HG02885 (cell line): ENCODE results near the gene MAP3K1.
"Not testable (repeated sequence)": the region's sequence is repeated elsewhere in the genome, so short reads cannot be mapped to it uniquely, and the experiment has no call there.

Source experiments
- ATAC-seq: cut with Tn5 transposase; IDR thresholded peaks from one replicate; pipeline ENCODE4 v1.9.1; 2021; ENCODE audit warnings: mild to moderate bottlenecking; ENCODE audit not compliant: unreplicated experiment, poor library complexity

The MAP3K1 gene

DNA sequence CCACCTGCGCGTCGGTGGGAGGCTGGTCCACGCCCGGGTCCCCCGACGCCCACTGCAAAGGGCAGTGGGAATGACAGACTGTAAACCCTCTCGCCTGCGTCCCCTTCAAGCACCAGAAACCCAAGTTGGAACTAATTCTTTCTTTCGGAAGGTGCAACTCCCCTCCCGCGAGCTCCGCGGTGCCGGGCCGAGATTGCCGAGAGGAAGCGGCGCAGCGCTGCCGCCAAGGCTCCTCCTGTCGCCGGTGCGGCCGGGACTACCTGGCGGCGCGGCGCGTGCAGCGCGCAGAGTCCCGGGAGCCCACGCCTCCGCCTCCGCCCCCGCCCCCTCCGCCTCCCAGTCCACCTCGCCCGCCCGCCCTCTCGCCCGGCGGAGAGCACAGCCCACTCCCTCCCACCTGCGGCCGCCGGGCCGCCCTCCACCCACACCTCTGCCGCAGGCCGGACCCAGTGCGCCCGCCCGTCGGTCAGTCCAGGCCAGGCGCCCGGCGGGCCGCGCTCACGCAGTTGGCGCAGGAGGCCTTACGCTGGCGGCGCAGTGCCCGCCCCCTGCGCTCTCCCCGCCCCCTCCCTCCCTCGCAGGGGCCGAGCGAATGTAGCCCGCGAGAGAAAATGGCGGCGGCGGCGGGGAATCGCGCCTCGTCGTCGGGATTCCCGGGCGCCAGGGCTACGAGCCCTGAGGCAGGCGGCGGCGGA, at the start of gene MAP3K1:
Gene MAP3K1 (plus strand): TSS at position 587 of the 695 bp plus-strand sequence. CDS start 25 bp downstream, at position 612.
- peak; percentile 57 for ATAC-seq

DNA sequence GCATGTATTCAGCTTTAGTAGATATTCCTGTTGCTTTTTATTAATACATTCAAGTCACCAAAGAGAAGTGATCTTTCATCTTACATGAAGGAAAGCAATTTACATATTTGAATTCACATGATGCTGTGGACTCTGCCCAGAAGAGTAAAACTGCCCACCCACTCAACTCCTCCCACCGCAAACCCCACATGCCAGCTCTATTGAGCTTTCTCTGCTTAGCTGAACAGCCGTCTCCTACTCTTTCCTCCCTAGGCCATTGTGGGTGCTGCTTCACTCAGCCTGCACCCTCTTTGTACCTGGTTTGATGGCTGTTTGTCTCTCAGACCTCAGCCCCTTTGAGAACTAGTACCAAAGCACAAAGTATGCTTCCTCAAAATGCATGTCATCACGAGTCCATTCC, 48.4 kb upstream of the MAP3K1 start:
- ATAC-seq = no peak

DNA sequence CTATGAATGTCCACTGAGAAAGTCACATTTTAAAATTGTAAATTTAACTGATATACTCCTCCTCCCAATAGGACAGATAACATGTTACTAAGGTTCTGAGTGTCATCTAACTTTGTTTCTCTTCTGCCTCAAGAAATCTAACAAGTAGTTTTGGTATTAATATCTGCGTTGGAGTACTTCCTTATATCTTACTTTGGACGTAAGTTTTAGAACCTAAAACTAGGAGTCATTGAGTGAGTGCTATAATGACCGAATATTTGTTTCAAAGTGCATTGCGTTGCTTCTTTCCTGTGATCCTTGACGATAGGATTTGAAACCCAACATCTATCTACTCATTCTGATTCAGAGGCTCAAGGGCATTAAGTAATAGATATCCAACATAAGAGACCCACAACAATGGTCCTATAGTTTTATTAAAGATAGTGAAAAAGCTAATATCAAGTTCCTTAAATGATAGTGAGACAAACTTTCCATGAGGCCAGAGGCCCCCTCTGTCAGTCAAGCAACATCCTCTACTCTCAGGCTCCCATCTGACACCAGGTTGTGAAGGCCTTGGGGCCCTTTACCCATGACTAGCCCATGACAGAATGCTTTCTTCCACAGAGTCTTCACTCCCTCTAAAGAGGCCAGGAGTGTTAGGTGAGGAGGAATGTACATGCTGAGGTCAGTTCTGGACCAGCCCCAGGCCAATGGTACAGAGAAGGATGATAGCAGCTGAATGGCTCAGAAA, 45.3 kb upstream of the MAP3K1 start:
- no peak for ATAC-seq

DNA sequence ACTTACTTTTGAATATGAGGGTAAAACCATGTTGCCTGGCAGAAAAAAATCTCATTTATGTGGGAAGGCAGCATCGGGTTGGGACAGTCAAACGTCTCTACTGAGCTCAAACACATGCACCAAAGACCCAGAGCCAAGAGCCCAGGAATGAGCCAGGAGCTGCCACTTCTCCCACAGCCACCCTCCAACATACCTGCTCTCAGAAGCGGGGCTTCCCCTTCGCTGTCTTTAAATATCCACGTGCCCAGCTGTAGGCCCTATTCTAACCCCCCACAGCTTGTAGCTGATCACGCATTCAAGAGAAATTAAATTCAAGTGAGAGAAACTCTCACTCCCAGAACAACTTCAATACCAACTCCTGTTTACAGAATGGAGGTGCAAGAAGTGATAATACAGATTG, 42.6 kb upstream of the MAP3K1 start:
- ATAC-seq = no peak

DNA sequence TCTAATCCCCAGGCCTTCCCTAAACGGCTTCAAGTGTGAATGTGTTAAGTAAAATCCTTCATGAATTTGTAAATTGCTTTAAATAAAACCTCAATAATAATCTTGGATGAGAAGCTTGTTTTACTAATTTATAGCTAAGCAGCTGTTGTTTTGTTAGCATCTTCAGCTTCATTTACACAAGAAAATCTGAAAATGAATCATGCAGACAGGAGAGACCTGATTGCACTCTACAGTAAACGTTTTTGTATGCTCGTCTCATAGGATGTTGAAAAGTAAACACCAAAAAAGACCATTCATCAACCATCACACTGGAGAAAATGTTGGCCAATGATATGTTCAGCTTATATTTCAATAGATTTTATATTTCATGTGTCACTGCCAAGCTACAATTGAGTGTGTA, 40.4 kb upstream of the MAP3K1 start:
- no peak for ATAC-seq

DNA sequence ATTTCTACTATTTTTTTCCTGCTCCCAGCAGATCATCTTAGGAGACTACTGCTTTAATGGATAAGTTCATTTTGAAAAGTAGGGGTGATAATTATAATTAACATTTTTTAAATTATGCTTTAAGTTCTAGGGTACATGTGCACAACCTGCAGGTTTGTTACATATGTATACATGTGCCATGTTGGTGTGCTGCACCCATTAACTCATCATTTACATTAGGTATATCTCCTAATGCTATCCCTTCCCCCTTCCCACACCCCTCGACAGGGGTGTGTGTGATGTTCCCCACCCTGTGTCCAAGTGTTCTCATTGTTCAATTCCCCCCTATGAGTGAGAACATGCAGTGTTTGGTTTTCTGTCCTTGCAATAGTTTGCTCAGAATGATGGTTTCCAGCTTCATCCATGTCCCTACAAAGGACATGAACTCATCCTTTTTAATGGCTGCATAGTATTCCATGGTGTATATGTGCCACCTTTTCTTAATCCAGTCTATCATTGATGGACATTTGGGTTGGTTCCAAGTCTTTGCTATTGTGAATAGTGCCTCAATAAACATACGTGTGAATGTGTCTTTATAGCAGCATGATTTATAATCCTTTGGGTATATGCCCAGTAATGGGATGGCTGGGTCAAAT, 39.0 kb upstream of the MAP3K1 start:
- not testable (repeated sequence) for ATAC-seq

DNA sequence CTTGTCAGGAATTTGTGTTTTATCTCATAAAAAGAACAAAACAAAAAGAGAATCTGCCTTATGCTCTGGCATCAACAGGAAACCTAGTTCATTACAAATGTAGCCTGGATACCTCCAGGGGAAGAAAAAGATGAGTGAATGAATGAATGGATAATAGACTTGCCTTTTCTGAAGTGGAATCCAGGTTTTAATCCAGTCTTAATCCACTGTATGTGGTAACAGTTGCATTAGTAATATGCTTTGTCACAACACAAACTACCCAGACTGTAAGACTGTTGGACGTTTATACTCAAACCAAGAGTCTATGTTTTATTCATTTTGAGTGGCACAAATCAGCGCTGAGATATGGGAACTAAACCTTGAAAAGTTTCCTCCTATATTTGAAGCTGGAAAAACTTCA, 32.1 kb upstream of the MAP3K1 start:
- no peak for ATAC-seq

- ATAC-seq = no peak
Measured at GRCh38 chr5:56786346-56786745, 29.0 kb upstream of the MAP3K1 start.

- ATAC-seq = peak; percentile 92
Measured at GRCh38 chr5:56791396-56791795, 24.0 kb upstream of the MAP3K1 start.

DNA sequence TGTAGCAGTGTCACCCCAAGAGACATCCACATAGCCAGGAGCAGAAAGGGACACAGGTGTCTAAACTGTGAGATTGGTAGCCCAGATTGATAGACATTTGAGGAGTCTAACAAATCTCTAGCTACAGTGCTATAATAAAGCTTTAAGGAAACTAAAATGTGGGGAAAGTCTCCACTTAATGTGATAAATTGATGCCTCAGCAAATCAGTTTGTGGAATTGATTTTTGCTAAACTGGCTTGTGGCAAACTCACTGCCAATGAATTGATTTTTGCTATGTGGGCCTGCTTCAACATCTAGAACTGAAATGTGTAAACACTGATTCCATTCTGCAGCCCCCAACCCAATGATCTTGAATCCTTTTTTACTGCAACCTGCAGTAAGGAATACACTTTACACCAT, 16.8 kb upstream of the MAP3K1 start:
- ATAC-seq = no peak

GRCh38 chr5:56800186-56800585, 15.2 kb upstream of the MAP3K1 start:
- ATAC-seq = no peak

GRCh38 chr5:56801256-56801655, 14.1 kb upstream of the MAP3K1 start:
- no peak for ATAC-seq

- no peak for ATAC-seq
Measured at GRCh38 chr5:56802205-56802604, 13.1 kb upstream of the MAP3K1 start.

DNA sequence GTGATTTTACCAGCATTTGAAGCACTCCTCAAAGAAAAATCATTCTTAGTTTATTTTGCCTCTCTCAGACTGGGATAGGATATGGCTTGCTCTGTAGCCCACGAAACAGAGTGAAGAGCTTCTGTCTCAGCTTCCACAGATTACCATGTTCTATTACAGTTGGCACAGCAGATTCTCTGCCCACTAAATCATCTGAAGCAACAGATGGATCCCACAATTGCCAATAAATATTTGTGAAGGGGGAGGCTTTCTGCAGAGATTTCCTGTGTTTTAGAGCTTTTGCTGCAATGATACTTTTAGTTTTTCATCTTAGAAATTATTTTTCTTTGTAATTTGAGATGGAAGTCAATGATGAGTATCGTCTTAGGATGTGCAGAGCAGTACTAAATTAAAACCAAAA, 12.3 kb upstream of the MAP3K1 start:
- ATAC-seq = no peak

GRCh38 chr5:56803894-56804293, 11.5 kb upstream of the MAP3K1 start:
- ATAC-seq = no peak

- ATAC-seq = no peak
Measured at GRCh38 chr5:56807679-56808078, 7.7 kb upstream of the MAP3K1 start.

GRCh38 chr5:56808211-56808610, 7.1 kb upstream of the MAP3K1 start:
- ATAC-seq = no peak

DNA sequence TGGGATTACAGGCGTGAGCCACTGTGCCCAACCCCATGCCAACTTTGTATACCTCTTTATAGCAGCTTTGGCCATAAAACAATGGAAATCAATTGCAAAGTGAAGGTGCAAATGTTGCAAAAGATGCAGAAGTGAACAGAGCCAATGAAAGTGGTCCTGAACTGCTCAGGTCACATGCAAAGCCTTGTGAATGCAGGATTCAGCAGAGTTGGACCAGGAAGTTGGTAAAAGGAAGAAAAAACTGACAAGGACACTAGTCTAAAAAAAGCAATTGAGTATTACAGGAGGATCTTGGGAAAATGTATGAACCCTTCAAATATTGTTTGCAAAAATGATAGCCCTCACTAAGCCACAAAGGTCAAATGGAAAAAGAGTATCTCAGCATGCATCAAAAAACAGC, 4.5 kb upstream of the MAP3K1 start:
- ATAC-seq = no peak

DNA sequence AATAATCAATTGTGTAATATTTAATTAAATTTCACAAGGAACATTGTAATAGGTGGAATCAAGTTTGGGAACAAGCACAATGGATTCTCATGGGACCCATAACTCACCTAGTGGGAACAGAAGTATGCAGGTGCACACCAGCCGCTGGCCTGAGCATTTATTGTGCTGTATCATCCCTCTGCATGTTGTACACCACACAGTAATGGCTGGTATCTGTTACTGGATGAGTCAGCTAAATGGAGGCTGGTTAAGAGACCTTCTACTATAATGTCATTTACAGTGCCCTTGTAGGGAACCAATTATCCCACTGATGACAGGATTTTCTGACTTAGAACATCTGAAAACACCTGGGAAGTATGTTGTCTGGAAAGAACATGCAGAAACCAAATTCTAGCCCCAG, 3.2 kb upstream of the MAP3K1 start:
- no peak for ATAC-seq

GRCh38 chr5:56813302-56813701, 2.0 kb upstream of the MAP3K1 start:
- no peak for ATAC-seq

DNA sequence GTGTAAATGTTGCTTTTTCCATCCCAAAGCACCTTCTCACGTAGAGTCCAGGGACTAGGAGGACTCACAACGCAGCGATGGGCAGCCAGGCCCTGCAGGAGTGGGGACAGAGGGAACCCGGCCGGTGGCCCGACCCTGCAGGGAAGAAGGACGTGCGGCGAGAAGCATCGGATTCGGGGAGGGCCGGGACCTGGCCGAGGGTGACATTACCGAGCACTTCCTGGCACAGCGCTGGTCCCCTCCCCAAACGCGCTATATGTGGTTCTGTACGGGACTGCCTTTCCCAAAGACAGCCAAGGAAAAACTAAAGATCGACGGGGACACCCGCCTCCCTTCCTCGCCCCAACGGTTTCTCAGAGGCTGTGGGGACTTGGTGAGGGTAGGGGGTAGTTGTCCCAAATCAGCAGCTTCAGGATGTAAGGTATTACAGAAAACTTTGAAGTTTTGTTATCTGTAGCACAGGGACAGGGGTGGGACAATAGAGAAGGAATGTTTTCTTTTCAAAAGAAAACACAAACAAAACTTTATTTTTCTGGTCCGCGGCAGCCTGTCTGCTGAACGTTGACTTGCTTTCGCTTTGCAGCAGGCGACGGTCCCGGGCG, 887 bp upstream of the MAP3K1 start:
- ATAC-seq = no peak
